K562 (cell line): ENCODE results near the gene SORCS1. TPM values are rescaled to one million over a fixed set of nuclear protein-coding genes. Genes with fewer than 3 reads are reported as not detected.
A peak's percentile ranks its signal among the peaks of the same experiment; 100 is the strongest.

Experiments
- AFF4 ChIP-seq: sonication (generic); formaldehyde crosslinking; IDR thresholded peaks from 2 replicates; pipeline ENCODE4 v1.8.0; 2023; ENCODE audit warnings: mild to moderate bottlenecking, missing genetic modification reagents
- BCLAF1 ChIP-seq, 2 experiments: fragments of 450-650 bp in 1 of 2; IDR thresholded peaks; 2 replicates each; pipeline ENCODE4 v1.6.1; 2011 to 2017; ENCODE audit warnings: low read depth in 2 of 2, antibody characterized with exemption in 1 of 2, borderline replicate concordance in 1 of 2, low read length in 1 of 2, mild to moderate bottlenecking in 1 of 2, mixed read lengths in 1 of 2; ENCODE audit not compliant: control insufficient read depth in 1 of 2
- CHCHD3 ChIP-seq: fragments of 250-450 bp; sonication (Bioruptor Pico); IDR thresholded peaks from 2 replicates; pipeline ENCODE4 v2.1.2; 2022; ENCODE audit warnings: mild to moderate bottlenecking
- E2F6 ChIP-seq, 2 experiments: IDR thresholded peaks; 2 replicates each; pipeline ENCODE4 v1.6.1; 2011; ENCODE audit warnings: borderline replicate concordance in 1 of 2, control low read depth in 1 of 2, low read depth in 1 of 2, low read length in 1 of 2, mild to moderate bottlenecking in 1 of 2, mixed read lengths in 1 of 2, moderate library complexity in 1 of 2; ENCODE audit not compliant: insufficient read depth in 1 of 2, insufficient read length in 1 of 2, poor library complexity in 1 of 2, severe bottlenecking in 1 of 2; ENCODE audit errors: extremely low read depth in 1 of 2
- EP300 ChIP-seq: IDR thresholded peaks from 2 replicates; pipeline ENCODE4 v1.6.1; 2012; ENCODE audit warnings: low read length, improper control_type of control experiment
- HNRNPK ChIP-seq: fragments of 200-400 bp; formaldehyde crosslinking; IDR thresholded peaks from one replicate; pipeline ENCODE4 v1.6.1; 2018; ENCODE audit warnings: mild to moderate bottlenecking, low read depth, low read length; ENCODE audit not compliant: poor library complexity, severe bottlenecking
- IRF9 ChIP-seq: fragments of 450-650 bp; IDR thresholded peaks from 2 replicates; pipeline ENCODE4 v1.6.1; 2016; ENCODE audit warnings: missing biosample characterization, missing genetic modification characterization
- KLF13 ChIP-seq: fragments of 450-650 bp; IDR thresholded peaks from 2 replicates; pipeline ENCODE4 v1.6.1; 2016; ENCODE audit warnings: missing genetic modification characterization, low read depth, mild to moderate bottlenecking, missing compliant biosample characterization, moderate library complexity, borderline replicate concordance
- NR2C2 ChIP-seq, 2 experiments: fragments of 200-800 bp in 1 of 2; sonication (Bioruptor generic) in 1 of 2; sonication (generic) in 1 of 2; formaldehyde crosslinking in 1 of 2; IDR thresholded peaks; 2 replicates each; pipeline versions ENCODE4 v1.6.1 to v1.8.0; 2016 to 2022; ENCODE audit warnings: mild to moderate bottlenecking in 1 of 2, missing compliant biosample characterization in 1 of 2, missing genetic modification characterization in 1 of 2, missing genetic modification reagents in 1 of 2
- ZNF133 ChIP-seq: fragments of 250-450 bp; sonication (Bioruptor Pico); IDR thresholded peaks from 2 replicates; pipeline ENCODE4 v1.4.0; 2020; ENCODE audit warnings: mild to moderate bottlenecking
- ZNF174 ChIP-seq: fragments of 250-450 bp; sonication (Bioruptor Pico); IDR thresholded peaks from 2 replicates; pipeline ENCODE4 v1.4.0; 2020; ENCODE audit warnings: mild to moderate bottlenecking
- ZNF175 ChIP-seq: fragments of 200-800 bp; sonication (Bioruptor generic); IDR thresholded peaks from 2 replicates; pipeline ENCODE4 v1.6.1; 2016; ENCODE audit warnings: low read depth, mild to moderate bottlenecking, missing genetic modification characterization, missing compliant biosample characterization
- ZNF41 ChIP-seq: fragments of 250-450 bp; sonication (Bioruptor Pico); conservative IDR thresholded peaks from 2 replicates; pipeline ENCODE4 v1.4.0; 2020; ENCODE audit warnings: mild to moderate bottlenecking
- ZNF507 ChIP-seq: conservative IDR thresholded peaks from 2 replicates; pipeline ENCODE4 v1.6.1; 2017; ENCODE audit warnings: missing genetic modification characterization, missing compliant biosample characterization
- ZNF561 ChIP-seq: fragments of 450-650 bp; formaldehyde crosslinking; conservative IDR thresholded peaks from 2 replicates; pipeline ENCODE4 v1.4.0; 2020; ENCODE audit warnings: mild to moderate bottlenecking, moderate library complexity
- ZNF583 ChIP-seq: fragments of 250-450 bp; sonication (Bioruptor Pico); IDR thresholded peaks from 2 replicates; pipeline ENCODE4 v1.4.0; 2020
- ZNF79 ChIP-seq: fragments of 250-450 bp; sonication (Bioruptor Pico); IDR thresholded peaks from 2 replicates; pipeline ENCODE4 v1.4.0; 2020; ENCODE audit warnings: low read depth, mild to moderate bottlenecking, moderate library complexity
- polyA plus RNA-seq, 8 experiments: library from polyadenylated mRNA; depleted of rRNA in 4 of 8; stranded (reverse) in 5 of 8; unstranded in 3 of 8; fragments of >200 nt; fragmentation: Nextera tagmentation in 2 of 8; fragmentation: Illumina TruSeq in 1 of 8; extraction: Ambion mirVana in 2 of 8; extraction: Trizol in 1 of 8; gene quantifications; 2 replicates each; pipeline versions ENCODE4 v1.2.1 to v1.2.3, GENCODE V29; 2011 to 2014; ENCODE audit warnings: inconsistent platforms in 1 of 8, missing spikeins in 1 of 8
- total RNA-seq, 7 experiments: library from RNA; depleted of rRNA in 6 of 7; stranded (reverse); fragments of >200 nt in 6 of 7; fragmentation: Illumina TruSeq in 2 of 7; extraction: Trizol in 2 of 7; gene quantifications; 2 replicates each; pipeline versions ENCODE4 v1.2.1 to v1.2.3, GENCODE V29; 2011 to 2021; ENCODE audit warnings: low replicate concordance in 1 of 7

SORCS1 gene
- total and polyA plus RNA-seq, 9 of the 15 experiments (the other 6 are each of a cell fraction or from before 2014, with no cell fraction given), result 1.5 to 3.9 (median 2.7) TPM

- TF ChIP-seq AFF4, result no peak
- TF ChIP-seq ZNF174, result no peak
- no peak for TF ChIP-seq ZNF41 (CRISPR knock-in tag)
- TF ChIP-seq HNRNPK, result no peak
- no peak for TF ChIP-seq BCLAF1 (IDR thresholded peaks at IDR 0.05; ENCODE audit: borderline replicate concordance in 1 of 2, control insufficient read depth in 1 of 2, low read depth in 2 of 2, low read length in 1 of 2)
- no peak for TF ChIP-seq CHCHD3
- no peak for TF ChIP-seq ZNF79
- TF ChIP-seq EP300, result peak; percentile 93
- TF ChIP-seq ZNF133 (CRISPR knock-in tag), result no peak
- TF ChIP-seq ZNF561 (CRISPR knock-in tag), result no peak
- no peak for TF ChIP-seq NR2C2 (CRISPR knock-in tag; IDR thresholded peaks at IDR 0.05)
- TF ChIP-seq NR2C2 (tag; IDR thresholded peaks at IDR 0.05), result peak; percentile 10; the same call in 1 of the 2 replicates
- TF ChIP-seq ZNF507 (tag), result no peak
- no peak for TF ChIP-seq ZNF175 (CRISPR knock-in tag)
- no peak for TF ChIP-seq IRF9
- TF ChIP-seq KLF13, result no peak
- no peak for TF ChIP-seq E2F6 (IDR thresholded peaks at IDR 0.05; ENCODE audit: borderline replicate concordance in 1 of 2, extremely low read depth in 1 of 2, insufficient read depth in 1 of 2, insufficient read length in 1 of 2, low read depth in 1 of 2, low read length in 1 of 2, poor library complexity in 1 of 2, severe bottlenecking in 1 of 2)
- no peak for TF ChIP-seq ZNF583 (CRISPR knock-in tag)
These were observed 138.8 kb downstream of the SORCS1 start (continued) for GRCh38 chr10:107025676-107026075.
